ENCODE measurements around the gene HERC4.

Gene HERC4

DNA sequence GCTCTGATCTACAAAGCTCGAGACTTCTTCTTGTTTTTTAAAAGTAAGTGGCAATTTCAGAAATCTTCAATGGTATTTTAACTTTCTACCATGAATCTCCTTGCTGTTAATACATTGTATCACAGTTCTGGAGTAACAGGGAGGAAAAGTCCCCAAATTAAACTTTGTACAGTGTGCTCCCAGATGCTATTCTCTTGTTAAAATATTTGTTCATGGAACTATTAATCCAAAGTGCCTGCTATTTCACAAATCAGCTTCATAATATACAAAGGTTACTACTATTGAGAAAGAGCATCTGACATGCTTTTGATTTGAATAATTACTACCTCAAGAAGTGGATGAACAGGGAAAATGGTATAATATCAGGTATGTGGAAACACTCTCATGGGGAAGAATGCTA is 154.0 kb downstream of the HERC4 start:
- H3K4me3 ChIP-seq (ENCODE audit: low read depth, low read length), result no peak overlapping the region
- DNase-seq (ENCODE audit: low read depth), result no peak
- in situ Hi-C loops (cut with HindIII; ENCODE audit: low sequenced_read_pairs), result no loop called here
- TF ChIP-seq, protein P1, sequence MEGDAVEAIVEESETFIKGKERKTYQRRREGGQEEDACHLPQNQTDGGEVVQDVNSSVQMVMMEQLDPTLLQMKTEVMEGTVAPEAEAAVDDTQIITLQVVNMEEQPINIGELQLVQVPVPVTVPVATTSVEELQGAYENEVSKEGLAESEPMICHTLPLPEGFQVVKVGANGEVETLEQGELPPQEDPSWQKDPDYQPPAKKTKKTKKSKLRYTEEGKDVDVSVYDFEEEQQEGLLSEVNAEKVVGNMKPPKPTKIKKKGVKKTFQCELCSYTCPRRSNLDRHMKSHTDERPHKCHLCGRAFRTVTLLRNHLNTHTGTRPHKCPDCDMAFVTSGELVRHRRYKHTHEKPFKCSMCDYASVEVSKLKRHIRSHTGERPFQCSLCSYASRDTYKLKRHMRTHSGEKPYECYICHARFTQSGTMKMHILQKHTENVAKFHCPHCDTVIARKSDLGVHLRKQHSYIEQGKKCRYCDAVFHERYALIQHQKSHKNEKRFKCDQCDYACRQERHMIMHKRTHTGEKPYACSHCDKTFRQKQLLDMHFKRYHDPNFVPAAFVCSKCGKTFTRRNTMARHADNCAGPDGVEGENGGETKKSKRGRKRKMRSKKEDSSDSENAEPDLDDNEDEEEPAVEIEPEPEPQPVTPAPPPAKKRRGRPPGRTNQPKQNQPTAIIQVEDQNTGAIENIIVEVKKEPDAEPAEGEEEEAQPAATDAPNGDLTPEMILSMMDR (IDR thresholded peaks at IDR 0.05; ENCODE audit: low read depth, low read length, missing control alignments), result no peak

DNA sequence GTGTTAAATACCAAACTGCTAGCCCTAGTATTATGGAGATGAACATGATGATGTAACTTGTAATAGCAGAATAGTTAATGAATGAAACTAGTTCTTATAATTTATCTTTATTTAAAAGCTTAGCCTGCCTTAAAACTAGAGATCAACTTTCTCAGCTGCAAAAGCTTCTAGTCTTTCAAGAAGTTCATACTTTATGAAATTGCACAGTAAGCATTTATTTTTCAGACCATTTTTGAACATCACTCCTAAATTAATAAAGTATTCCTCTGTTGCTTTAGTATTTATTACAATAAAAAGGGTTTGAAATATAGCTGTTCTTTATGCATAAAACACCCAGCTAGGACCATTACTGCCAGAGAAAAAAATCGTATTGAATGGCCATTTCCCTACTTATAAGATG is 157.4 kb downstream of the HERC4 start:
- DNase-seq (ENCODE audit: low read depth), result no peak
- in situ Hi-C loops (cut with HindIII; ENCODE audit: low sequenced_read_pairs), result no loop called here
- no peak overlapping the region for H3K4me3 ChIP-seq (ENCODE audit: low read depth, low read length)
- TF ChIP-seq, protein P1 (IDR thresholded peaks at IDR 0.05; ENCODE audit: low read depth, low read length, missing control alignments), result no peak

DNA sequence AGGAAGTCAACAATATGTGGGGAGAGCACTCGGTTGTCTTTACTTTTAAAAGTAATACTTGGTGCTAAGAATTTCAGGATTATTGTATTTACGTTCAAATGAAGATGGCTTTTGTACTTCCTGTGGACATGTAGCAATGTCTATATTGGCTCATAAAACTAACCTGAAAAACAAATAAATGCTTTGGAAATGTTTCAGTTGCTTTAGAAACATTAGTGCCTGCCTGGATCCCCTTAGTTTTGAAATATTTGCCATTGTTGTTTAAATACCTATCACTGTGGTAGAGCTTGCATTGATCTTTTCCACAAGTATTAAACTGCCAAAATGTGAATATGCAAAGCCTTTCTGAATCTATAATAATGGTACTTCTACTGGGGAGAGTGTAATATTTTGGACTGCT is 157.9 kb downstream of the HERC4 start:
- TF ChIP-seq, protein P1 (IDR thresholded peaks at IDR 0.05; ENCODE audit: low read depth, low read length, missing control alignments), result no peak
- DNase-seq (ENCODE audit: low read depth), result no peak
- in situ Hi-C loops (cut with HindIII; ENCODE audit: low sequenced_read_pairs), result no loop called here
- H3K4me3 ChIP-seq (ENCODE audit: low read depth, low read length), result no peak overlapping the region

DNA sequence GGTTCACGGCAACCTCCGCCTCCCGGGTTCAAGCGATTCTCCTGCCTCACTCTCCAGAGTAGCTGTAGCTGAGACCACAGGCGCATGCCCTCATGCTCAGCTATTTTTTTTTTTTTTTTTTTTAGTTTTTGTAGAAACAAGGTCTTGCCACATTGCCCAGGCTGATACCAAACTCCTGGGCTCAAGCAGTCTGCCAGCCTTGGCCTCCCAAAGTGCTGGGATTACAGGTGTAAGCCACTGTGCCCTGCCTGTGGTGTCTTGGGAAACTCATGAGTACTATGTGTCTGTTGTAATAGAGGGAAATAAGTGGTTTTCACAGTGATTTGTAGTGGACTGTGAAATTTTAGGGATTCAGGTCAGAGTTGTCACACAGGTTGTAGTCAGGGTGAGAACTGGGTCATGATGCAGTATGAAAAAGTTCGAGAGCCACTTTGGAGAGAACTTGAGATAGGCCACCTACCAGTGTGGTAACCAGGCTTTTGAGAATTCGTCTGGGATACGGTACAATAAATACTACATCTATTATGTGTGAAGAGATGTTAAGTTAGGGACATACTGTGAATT is 160.2 kb downstream of the HERC4 start:
- no peak for DNase-seq (ENCODE audit: low read depth)

DNA sequence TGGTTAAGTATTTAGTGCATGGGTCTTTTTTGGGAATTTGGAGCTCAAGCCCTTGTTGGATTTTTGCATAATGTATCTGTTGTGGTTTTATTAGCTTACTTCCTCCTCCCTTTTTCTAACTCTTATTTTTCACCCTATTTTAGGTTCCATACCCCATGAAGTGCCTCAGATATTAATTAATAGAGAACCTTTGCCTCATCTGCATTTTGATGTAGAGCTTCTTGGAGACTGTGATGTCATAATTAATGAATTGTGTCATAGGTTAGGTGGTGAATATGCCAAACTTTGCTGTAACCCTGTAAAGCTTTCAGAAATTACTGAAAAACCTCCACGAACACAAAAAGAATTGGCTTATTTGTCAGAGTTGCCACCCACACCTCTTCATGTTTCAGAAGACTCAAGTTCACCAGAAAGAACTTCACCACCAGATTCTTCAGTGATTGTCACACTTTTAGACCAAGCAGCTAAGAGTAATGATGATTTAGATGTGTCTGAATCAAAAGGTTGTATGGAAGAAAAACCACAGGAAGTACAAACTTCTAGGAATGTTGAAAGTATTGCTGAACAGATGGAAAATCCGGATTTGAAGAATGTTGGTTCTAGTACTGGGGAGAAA is 162.6 kb downstream of the HERC4 start:
- in situ Hi-C loops (cut with HindIII; ENCODE audit: low sequenced_read_pairs), result loop anchor here (5.0 kb wide), 1 partner anchor 100 kb away; no protein-coding TSS in a partner anchor
- TF ChIP-seq, protein P1 (IDR thresholded peaks at IDR 0.05; ENCODE audit: low read depth, low read length, missing control alignments), result no peak
- DNase-seq (ENCODE audit: low read depth), result no peak
- no peak overlapping the region for H3K4me3 ChIP-seq (ENCODE audit: low read depth, low read length)

More for the DNA sequence above, 160.2 kb downstream of the HERC4 start:
- TF ChIP-seq, protein P1 (IDR thresholded peaks at IDR 0.05; ENCODE audit: low read depth, low read length, missing control alignments), result no peak
- H3K4me3 ChIP-seq (ENCODE audit: low read depth, low read length), result no peak overlapping the region
- in situ Hi-C loops (cut with HindIII; ENCODE audit: low sequenced_read_pairs), result loop anchor here (5.0 kb wide), 1 partner anchor 97 kb away; no protein-coding TSS in a partner anchor

DNA sequence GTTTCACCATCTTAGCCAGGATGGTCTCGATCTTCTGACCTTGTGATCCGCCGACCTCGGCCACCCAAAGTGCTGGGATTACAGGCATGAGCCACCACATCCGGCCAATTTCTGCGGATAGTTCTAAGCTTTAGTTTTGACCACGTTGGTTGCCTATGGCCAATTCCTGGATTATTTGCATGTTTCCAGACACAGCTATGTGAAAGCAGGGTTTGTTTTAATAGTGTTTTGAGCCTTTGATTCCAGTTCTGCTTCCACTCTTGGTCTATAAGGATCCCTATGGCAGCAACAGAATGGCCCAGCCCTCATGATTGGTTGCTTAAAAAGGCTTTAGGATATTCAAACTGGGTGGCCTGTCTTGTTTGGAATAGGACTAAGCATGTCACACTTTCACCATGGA is 171.5 kb downstream of the HERC4 start:
- in situ Hi-C loops (cut with HindIII; ENCODE audit: low sequenced_read_pairs), result no loop called here
- H3K4me3 ChIP-seq (ENCODE audit: low read depth, low read length), result no peak overlapping the region
- TF ChIP-seq, protein P1 (IDR thresholded peaks at IDR 0.05; ENCODE audit: low read depth, low read length, missing control alignments), result no peak
- DNase-seq (ENCODE audit: low read depth), result no peak

Measured in astrocyte of the cerebellum (primary cell).